Measurements from ENCODE around the gene RFX3.

Gene RFX3

GRCh38 chr9:3361689-3362392 lies 164.0 kb downstream of the RFX3 start:
- H3K4me3 ChIP-seq (ENCODE audit: low read depth, low read length): no peak overlapping the region
- no peak for TF ChIP-seq CTCF (IDR thresholded peaks at IDR 0.05; ENCODE audit: borderline replicate concordance, insufficient read depth, low read depth, low read length)

- no peak overlapping the region for H3K4me3 ChIP-seq (ENCODE audit: low read depth, low read length)
- no peak for TF ChIP-seq CTCF (IDR thresholded peaks at IDR 0.05; ENCODE audit: borderline replicate concordance, insufficient read depth, low read depth, low read length)
Measured at GRCh38 chr9:3361116-3361515, 164.7 kb downstream of the RFX3 start.

- no peak overlapping the region for H3K4me3 ChIP-seq (ENCODE audit: low read depth, low read length)
- TF ChIP-seq CTCF (IDR thresholded peaks at IDR 0.05; ENCODE audit: borderline replicate concordance, insufficient read depth, low read depth, low read length): no peak
Measured at GRCh38 chr9:3360245-3360644, 165.6 kb downstream of the RFX3 start.

- no peak overlapping the region for H3K4me3 ChIP-seq (ENCODE audit: low read depth, low read length)
- TF ChIP-seq CTCF (IDR thresholded peaks at IDR 0.05; ENCODE audit: borderline replicate concordance, insufficient read depth, low read depth, low read length): no peak
Measured at GRCh38 chr9:3359778-3360177, 166.0 kb downstream of the RFX3 start.

- no peak for TF ChIP-seq CTCF (IDR thresholded peaks at IDR 0.05; ENCODE audit: borderline replicate concordance, insufficient read depth, low read depth, low read length)
- no peak overlapping the region for H3K4me3 ChIP-seq (ENCODE audit: low read depth, low read length)
Measured at GRCh38 chr9:3359048-3359692, 166.6 kb downstream of the RFX3 start.

GRCh38 chr9:3348169-3348568 lies 177.6 kb downstream of the RFX3 start:
- H3K4me3 ChIP-seq (ENCODE audit: low read depth, low read length): no peak overlapping the region
- TF ChIP-seq CTCF (IDR thresholded peaks at IDR 0.05; ENCODE audit: borderline replicate concordance, insufficient read depth, low read depth, low read length): no peak

GRCh38 chr9:3346549-3346948 lies 179.3 kb downstream of the RFX3 start:
- no peak for TF ChIP-seq CTCF (IDR thresholded peaks at IDR 0.05; ENCODE audit: borderline replicate concordance, insufficient read depth, low read depth, low read length)
- no peak overlapping the region for H3K4me3 ChIP-seq (ENCODE audit: low read depth, low read length)

Data from GM12875 (cell line).